Measurements from ENCODE around the gene TBC1D21.

GRCh38 chr15:73935547-73935946 lies 62.2 kb downstream of the TBC1D21 start:
- TF ChIP-seq POLR2A (IDR thresholded peaks at IDR 0.05; ENCODE audit: low read depth, low read length), result no peak
- TF ChIP-seq TAF1 (IDR thresholded peaks at IDR 0.05; ENCODE audit: borderline replicate concordance, low read depth, low read length), result no peak
